ENCODE data around the gene EDA. TPM values are rescaled to one million over a fixed set of nuclear protein-coding genes. Genes with fewer than 3 reads are reported as not detected.

Gene EDA
- total RNA-seq, 1 donor from 2014 or later = 0.55 TPM

- DNase-seq (ENCODE audit: low read depth) = no peak
Observed at GRCh38 chrX:70026112-70026850, 410.4 kb downstream of the EDA start.

- DNase-seq (ENCODE audit: low read depth) = no peak
Observed at GRCh38 chrX:70026851-70027200, 410.9 kb downstream of the EDA start.

DNA sequence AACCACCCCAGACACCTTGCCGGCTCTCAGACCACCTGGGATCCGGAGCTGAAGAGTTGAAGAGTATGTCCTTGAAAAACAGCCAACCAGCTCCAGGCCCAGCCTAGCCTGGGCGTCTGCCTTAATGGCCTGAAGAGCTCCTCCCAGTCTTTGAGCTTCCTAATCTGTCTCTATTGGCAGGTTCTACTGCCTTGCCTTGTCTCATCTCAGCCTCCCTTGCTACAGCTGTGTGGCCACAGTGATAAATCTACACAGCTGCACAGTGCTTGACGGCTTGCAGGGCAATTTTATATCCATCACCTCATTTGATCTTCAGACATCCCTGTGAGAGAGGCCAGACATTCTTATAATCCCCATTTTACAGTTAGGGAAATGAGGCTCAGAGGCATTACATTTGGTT, 413.9 kb downstream of the EDA start:
- no peak for DNase-seq (ENCODE audit: low read depth)

DNA sequence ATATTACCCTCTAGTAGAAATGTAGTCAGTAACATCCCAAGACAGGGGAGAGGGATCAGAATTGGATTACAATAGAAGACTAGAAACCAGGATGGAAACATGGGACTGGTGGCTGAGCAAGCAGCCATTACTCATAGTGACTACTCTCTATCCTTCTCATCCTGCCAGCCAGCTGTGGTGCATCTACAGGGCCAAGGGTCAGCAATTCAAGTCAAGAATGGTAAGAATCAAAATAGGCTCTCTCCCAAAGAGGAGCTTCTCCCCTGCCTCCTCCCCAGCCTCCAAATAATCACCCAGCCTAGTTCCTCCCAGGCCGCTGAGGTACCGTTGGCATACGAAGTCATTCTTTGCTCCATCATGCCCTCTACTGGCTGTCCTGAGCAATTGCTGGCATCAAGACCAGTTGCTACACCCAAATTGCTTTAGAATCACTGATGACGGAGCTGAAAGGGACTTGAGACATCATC, 414.4 kb downstream of the EDA start:
- DNase-seq (ENCODE audit: low read depth) = peak; percentile 39

GRCh38 chrX:70032792-70033191, 416.9 kb downstream of the EDA start:
- no peak for DNase-seq (ENCODE audit: low read depth)

DNA sequence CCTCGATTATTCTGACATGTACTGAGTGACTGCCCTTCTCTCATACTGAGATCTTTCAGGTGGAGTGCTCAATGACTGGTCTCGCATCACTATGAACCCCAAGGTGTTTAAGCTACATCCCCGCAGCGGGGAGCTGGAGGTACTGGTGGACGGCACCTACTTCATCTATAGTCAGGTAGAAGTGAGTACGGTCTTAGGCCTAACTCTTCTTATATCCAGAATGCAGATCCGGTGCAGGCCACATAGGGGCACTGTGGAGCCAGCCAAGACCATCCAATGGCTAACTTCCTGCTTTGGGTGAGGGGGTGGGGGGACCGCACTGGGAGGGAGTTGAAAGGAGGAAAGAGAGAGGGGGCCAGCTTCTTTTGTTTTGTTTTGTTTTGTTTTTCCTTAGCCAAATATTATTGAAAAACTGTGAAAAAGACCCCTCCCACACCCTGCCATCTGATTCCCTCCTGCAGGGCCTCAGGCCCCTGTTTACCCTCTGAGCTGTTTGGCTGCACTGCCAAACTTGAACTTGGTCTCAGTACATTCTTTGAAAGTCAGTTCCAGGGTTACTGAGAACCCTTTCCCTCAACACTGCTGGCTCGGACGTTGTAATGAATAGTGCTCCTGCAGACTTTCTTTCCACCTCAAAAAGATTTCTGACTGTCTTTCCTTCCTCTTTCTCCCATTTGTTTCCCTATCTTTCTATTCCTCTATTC, 417.6 kb downstream of the EDA start:
- DNase-seq (ENCODE audit: low read depth) = no peak

GRCh38 chrX:70034646-70035045, 418.7 kb downstream of the EDA start:
- DNase-seq (ENCODE audit: low read depth) = no peak

- no peak for DNase-seq (ENCODE audit: low read depth)
Observed at GRCh38 chrX:70038515-70038914, 422.6 kb downstream of the EDA start.

DNA sequence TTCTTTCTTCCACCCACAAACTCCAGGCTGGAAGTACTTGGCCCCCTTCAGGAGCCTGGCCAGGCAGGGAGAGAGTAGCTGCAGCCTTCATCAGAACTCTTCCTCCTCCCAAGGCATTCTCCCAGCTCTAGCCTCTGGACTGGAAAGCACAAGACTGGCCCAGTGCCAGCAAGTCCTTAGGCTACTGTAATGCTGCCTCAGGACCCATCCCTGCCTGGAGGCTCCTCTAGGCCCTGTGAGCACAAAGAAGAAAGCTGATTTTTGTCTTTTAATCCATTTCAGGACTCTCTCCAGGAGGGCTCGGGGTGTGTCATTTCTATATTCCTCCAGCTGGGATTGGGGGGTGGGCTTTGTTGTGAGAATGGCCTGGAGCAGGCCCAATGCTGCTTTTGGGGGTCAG, 423.0 kb downstream of the EDA start:
- DNase-seq (ENCODE audit: low read depth) = no peak

DNA sequence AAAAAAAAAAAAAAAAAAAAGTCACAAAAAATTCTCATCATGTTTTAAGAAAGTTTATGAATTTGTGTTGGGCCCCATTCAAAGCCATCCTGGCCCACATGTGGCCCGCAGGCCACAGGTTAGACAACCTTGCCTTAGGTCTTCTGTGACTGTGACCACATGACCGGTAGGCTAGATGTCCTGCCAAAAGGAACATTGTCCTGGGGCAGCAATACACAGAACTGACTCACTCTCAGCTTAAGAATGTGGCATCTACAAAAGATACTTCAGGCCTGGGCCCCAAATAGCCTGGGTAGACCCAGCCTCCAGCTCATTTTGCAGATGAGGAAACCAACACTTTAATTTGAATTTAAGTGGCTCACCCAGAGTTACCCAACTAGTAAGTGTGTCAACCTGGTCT, 423.8 kb downstream of the EDA start:
- DNase-seq (ENCODE audit: low read depth) = no peak

GRCh38 chrX:70041993-70042392, 426.1 kb downstream of the EDA start:
- no peak for DNase-seq (ENCODE audit: low read depth)

DNA sequence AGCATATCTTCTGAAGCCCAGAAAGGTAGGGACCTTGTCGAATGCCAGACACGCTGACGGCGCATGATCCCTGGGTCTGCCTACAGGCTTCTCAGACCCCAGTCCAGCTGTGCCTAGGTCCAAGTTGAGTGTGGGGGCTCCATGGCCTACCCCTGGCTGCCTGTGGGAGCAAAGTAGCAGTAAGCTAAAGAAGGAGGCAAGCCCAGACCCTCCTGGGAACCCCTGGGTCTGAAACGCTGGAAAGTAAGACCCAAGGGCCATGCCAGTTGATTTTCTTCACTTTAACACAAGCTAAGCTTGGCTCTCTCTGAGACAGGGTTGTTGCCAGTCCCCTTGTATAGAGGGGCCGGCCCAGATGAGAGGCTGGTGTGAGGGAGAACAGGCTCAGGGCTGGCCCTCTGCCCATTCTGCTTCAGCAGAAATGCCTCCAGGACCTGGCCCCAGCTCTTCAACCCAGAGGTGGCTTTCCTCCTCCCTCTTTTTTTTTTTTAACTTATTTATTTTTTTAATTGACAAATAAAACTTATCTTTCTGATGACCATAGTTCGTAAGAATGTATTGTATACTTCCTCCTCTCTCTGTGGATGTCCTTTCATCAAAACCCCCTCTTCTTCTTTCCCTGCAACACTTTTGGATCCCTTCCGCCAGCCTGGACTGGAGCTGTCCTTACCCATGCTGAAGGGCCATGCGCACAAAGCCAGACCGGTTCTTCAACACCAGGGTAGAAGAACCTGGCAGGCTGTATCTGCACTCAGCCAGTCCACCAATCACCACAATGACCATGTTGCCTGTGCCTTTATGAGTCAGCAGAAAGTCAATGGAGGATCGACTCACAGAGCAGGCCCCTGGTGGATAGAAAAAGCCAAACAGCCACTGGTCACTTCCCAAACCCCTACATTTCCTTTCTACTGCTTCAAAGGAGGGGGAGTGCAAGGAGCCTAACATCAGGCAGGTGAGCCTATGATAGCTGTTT, 426.8 kb downstream of the EDA start:
- no peak for DNase-seq (ENCODE audit: low read depth)

DNA sequence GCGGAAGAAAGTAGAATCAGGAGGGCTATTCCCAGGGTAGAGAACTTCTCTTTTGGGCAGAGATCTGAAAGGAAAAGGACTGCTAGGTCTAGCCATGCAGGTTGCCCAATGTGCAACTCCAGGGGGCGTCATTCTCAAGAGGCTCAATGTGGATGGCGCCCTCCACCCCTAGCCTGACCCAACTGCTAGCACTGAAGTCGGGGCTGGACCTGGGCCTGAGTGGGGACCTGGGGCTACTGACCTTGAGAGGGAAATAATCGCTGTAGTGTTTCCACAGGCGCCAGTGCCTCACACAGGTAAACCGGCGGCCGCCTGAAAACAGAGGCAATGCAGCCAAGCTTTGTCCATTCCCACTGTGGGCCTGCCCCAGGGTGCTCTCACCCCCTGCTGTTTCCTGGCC, 427.8 kb downstream of the EDA start:
- DNase-seq (ENCODE audit: low read depth) = no peak

GRCh38 chrX:70044541-70045245, 428.8 kb downstream of the EDA start:
- no peak for DNase-seq (ENCODE audit: low read depth)

GRCh38 chrX:70046978-70047377, 431.1 kb downstream of the EDA start:
- DNase-seq (ENCODE audit: low read depth) = no peak

DNA sequence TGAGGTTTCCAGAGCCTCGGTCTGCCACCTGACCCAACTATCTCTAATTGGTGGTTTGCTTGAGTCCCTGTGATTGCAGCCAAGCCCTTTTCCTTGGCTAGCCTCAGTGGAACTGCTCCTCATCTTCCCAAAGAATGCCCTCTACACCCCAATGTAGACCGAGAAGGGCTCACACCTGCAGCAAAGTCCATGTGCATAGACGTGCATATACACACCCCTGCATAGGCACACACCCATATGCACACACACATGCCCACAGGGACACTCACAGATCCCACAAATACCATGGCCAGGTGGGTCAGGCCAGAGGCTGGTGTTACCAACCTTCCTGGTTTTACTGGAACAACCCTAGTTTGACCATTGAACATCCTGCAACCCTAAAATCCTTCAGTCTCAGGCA, 433.5 kb downstream of the EDA start:
- DNase-seq (ENCODE audit: low read depth) = no peak

- DNase-seq (ENCODE audit: low read depth) = no peak
Observed at GRCh38 chrX:70049925-70050324, 434.0 kb downstream of the EDA start, which contains the start of gene AWAT2. AWAT2 (minus strand) TSS chrX:70049938; CDS start chrX:70049932, 6 bp downstream.

DNA sequence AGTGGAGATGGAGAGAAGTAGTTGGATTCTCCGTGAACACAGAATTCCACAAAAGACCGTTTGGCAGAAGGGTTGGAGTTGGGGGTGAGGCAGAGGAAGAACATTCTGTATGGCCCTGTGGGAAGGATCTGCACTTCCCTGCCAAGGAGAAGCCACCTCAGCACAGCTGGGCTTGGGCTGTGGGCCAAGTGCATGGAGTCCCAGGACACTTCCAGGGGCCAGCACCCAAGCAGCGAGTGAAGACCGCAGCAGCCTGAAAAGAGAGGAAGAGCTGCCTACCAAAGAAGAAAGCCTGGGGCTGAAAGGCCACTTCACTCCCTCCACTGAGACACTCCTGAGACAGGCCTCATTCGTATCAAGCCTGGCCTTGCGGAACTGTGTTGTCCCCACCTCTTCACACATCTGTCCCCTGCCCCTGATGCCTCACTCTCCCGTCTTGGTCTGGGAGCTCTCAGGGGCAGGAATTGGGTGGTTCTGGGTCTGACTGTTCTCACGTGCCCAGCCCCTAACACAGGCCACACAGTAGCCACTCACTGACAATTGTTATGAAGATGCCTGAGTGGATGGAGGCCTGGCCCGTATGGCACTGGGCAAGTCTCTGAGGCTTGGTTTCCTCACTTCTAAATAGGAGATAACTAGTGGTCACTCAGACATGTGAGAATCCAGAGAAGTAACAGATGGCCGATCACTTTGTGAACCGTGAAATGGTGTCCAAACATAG, 437.1 kb downstream of the EDA start:
- DNase-seq (ENCODE audit: low read depth) = no peak

GRCh38 chrX:70054391-70054790, 438.5 kb downstream of the EDA start:
- DNase-seq (ENCODE audit: low read depth) = no peak

DNA sequence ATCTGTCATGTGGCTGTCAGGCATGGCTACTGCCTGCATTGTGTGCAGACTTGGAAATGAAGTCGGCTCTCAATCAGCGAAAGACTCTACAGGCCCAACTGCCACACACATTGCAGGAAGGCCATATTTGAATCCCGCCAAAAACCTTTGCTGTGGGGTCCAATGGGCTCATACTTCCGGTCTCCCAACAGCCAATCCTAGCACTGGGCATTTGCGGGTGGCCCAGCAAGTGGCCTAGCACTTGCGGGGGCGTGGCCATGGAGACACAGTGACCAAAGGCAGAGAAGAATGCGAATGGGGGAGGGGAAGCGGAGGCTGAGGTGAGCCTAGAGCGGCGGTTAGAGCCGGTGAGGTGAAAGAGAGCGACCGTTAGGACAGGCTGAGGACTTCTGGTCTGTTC, 446.2 kb downstream of the EDA start, which contains the start of gene OTUD6A:
Gene OTUD6A (plus strand): TSS at position 382 of the 400 bp plus-strand sequence. CDS start 68 bp downstream, outside the sequence.
- DNase-seq (ENCODE audit: low read depth) = no peak
